Skeletal muscle tissue (tissue), 4 donors: ENCODE results near the gene ARHGEF1. TPM values are rescaled to one million over a fixed set of nuclear protein-coding genes. Genes with fewer than 3 reads are reported as not detected.
"Not testable (repeated sequence)": the region's sequence is repeated elsewhere in the genome, so short reads cannot be mapped to it uniquely, and the experiment has no call there.

Experiments
- H3K27ac ChIP-seq: one replicate; pipeline ENCODE4 v1.7.0; 2013; ENCODE audit warnings: mild to moderate bottlenecking, low read depth, low read length, inconsistent platforms
- H3K27me3 ChIP-seq, 3 donors: one replicate each; pipeline ENCODE4 v1.7.0; 2013; ENCODE audit warnings: low read length in 3 of 3; ENCODE audit not compliant: control insufficient read depth in 3 of 3, insufficient read depth in 3 of 3
- H3K36me3 ChIP-seq, 3 donors: one replicate each; pipeline ENCODE4 v1.7.0; 2013; ENCODE audit warnings: low read length in 3 of 3; ENCODE audit not compliant: control insufficient read depth in 3 of 3, insufficient read depth in 3 of 3
- H3K4me1 ChIP-seq, 3 donors: one replicate each; pipeline ENCODE4 v1.7.0; 2013; ENCODE audit warnings: low read length in 3 of 3, mild to moderate bottlenecking in 3 of 3; ENCODE audit not compliant: control insufficient read depth in 3 of 3, insufficient read depth in 3 of 3
- H3K4me3 ChIP-seq, 3 donors: one replicate each; pipeline ENCODE4 v1.7.0; 2013; ENCODE audit warnings: low read length in 3 of 3
- H3K9ac ChIP-seq, 3 donors: one replicate each; pipeline ENCODE4 v1.7.0; 2013; ENCODE audit warnings: low read length in 3 of 3, mild to moderate bottlenecking in 3 of 3, moderate library complexity in 2 of 3, low read depth in 1 of 3
- H3K9me3 ChIP-seq, 3 donors: one replicate each; pipeline ENCODE4 v1.7.0; 2013; ENCODE audit warnings: low read length in 3 of 3; ENCODE audit not compliant: control insufficient read depth in 3 of 3
- total RNA-seq: library from RNA; depleted of rRNA; stranded (reverse); fragments of >200 nt; gene quantifications from one replicate; pipeline ENCODE4 v1.2.3, GENCODE V29; 2014
- donor health status: Osteomylitis.

The ARHGEF1 gene
- total RNA-seq, 1 donor from 2014 or later = 13.6 TPM

- H3K4me1 ChIP-seq = peaks cover 0 to 10% (median 0%) of the 10 kb centered on the region in 3 donors
- H3K27ac ChIP-seq = no peak overlapping the region
- H3K9me3 ChIP-seq = no peaks in the 10 kb centered on the region
- no peaks in the 10 kb centered on the region for H3K27me3 ChIP-seq
- no peak overlapping the region for H3K9ac ChIP-seq
- H3K36me3 ChIP-seq = peaks cover 30 to 38% (median 31%) of the 10 kb centered on the region in 3 donors
- no peak overlapping the region for H3K4me3 ChIP-seq
These were observed 11.2 kb upstream of the ARHGEF1 start for GRCh38 chr19:41871573-41872383.

- Histone ChIP-seq H3K36me3 (peaks cover 30 to 38% (median 31%) of the 10 kb centered on the region in 3 donors), H3K27ac (no peak overlapping the region), H3K9ac (peak overlapping the region in 1 of 3 donors; percentile 3), H3K4me3 (no peak overlapping the region), H3K27me3 (no peaks in the 10 kb centered on the region), H3K4me1 (peaks cover 0 to 12% (median 0%) of the 10 kb centered on the region in 3 donors), H3K9me3 (no peaks in the 10 kb centered on the region)
These were observed 10.6 kb upstream of the ARHGEF1 start for GRCh38 chr19:41872384-41872774.

- no peak overlapping the region for H3K4me3 ChIP-seq
- H3K4me1 ChIP-seq = peaks cover 0 to 11% (median 0%) of the 10 kb centered on the region in 3 donors
- H3K9ac ChIP-seq = no peak overlapping the region
- H3K27me3 ChIP-seq = peaks cover 0 to 4% (median 0%) of the 10 kb centered on the region in 3 donors
- H3K9me3 ChIP-seq = no peaks in the 10 kb centered on the region
- H3K27ac ChIP-seq = no peak overlapping the region
- H3K36me3 ChIP-seq = peaks cover 29 to 35% (median 29%) of the 10 kb centered on the region in 3 donors
These were observed 10.0 kb upstream of the ARHGEF1 start for GRCh38 chr19:41872775-41873647.

- not testable (repeated sequence) for H3K27ac ChIP-seq, H3K27me3 ChIP-seq, H3K9ac ChIP-seq, H3K9me3 ChIP-seq, H3K4me3 ChIP-seq, H3K4me1 ChIP-seq
- H3K36me3 ChIP-seq = peaks cover 7 to 14% (median 7%) of the 10 kb centered on the region in 3 donors
These were observed 7.0 kb upstream of the ARHGEF1 start for GRCh38 chr19:41875973-41876372.

- H3K4me1 ChIP-seq = peaks cover 0 to 7% (median under 1%) of the 10 kb centered on the region in 3 donors
- peaks cover 0 to 2% (median 0%) of the 10 kb centered on the region in 3 donors for H3K36me3 ChIP-seq
- H3K27ac ChIP-seq = no peak within 1 kb of the TSS
- H3K4me3 ChIP-seq = no peak within 1 kb of the TSS
- H3K9me3 ChIP-seq = no peaks in the 10 kb centered on the region
- peaks cover 0 to 7% (median 0%) of the 10 kb centered on the region in 3 donors for H3K27me3 ChIP-seq
- no peak within 1 kb of the TSS for H3K9ac ChIP-seq
These were observed 5.8 kb upstream of the ARHGEF1 start, which contains the start of gene CD79A for GRCh38 chr19:41876847-41877832. CD79A (plus strand) TSS chr19:41877279; CDS start chr19:41877305, 26 bp downstream.

- Histone ChIP-seq H3K9ac (no peak overlapping the region), H3K4me1 (peaks cover 6 to 13% (median 6%) of the 10 kb centered on the region in 3 donors), H3K36me3 (no peaks in the 10 kb centered on the region), H3K4me3 (no peak overlapping the region), H3K27me3 (peaks cover 0 to 7% (median 0%) of the 10 kb centered on the region in 3 donors), H3K9me3 (no peaks in the 10 kb centered on the region), H3K27ac (no peak overlapping the region)
These were observed 4.8 kb upstream of the ARHGEF1 start for GRCh38 chr19:41877916-41878905.

- H3K4me3 ChIP-seq = no peak overlapping the region
- peaks cover 10 to 18% (median 10%) of the 10 kb centered on the region in 3 donors for H3K4me1 ChIP-seq
- H3K36me3 ChIP-seq = no peaks in the 10 kb centered on the region
- H3K9me3 ChIP-seq = no peaks in the 10 kb centered on the region
- H3K27ac ChIP-seq = no peak overlapping the region
- H3K27me3 ChIP-seq = peaks cover 0 to 7% (median 0%) of the 10 kb centered on the region in 3 donors
- H3K9ac ChIP-seq = no peak overlapping the region
These were observed 3.9 kb upstream of the ARHGEF1 start for GRCh38 chr19:41879080-41879479.

GRCh38 chr19:41879670-41880328 is 3.2 kb upstream of the ARHGEF1 start:
- Histone ChIP-seq H3K27me3 (peaks cover 0 to 7% (median 0%) of the 10 kb centered on the region in 3 donors), H3K27ac (no peak overlapping the region), H3K9ac (no peak overlapping the region), H3K9me3 (no peaks in the 10 kb centered on the region), H3K36me3 (no peaks in the 10 kb centered on the region), H3K4me1 (peaks cover 14 to 24% (median 15%) of the 10 kb centered on the region in 3 donors), H3K4me3 (no peak overlapping the region)
